HepG2 (cell line): Measurements from ENCODE around the gene PPP1R18. TPM values are rescaled to one million over a fixed set of nuclear protein-coding genes. Genes with fewer than 3 reads are reported as not detected.

Experiments used
- ATAD3A ChIP-seq: sonication (generic); formaldehyde crosslinking; IDR thresholded peaks from 2 replicates; pipeline ENCODE4 v1.4.0; 2020; ENCODE audit warnings: missing genetic modification reagents
- CEBPB ChIP-seq: IDR thresholded peaks from 2 replicates; pipeline ENCODE4 v1.6.1; 2011; ENCODE audit warnings: low read depth, low read length, improper control_type of control experiment, borderline replicate concordance
- ELF4 ChIP-seq: sonication (generic); formaldehyde crosslinking; IDR thresholded peaks from 2 replicates; pipeline ENCODE4 v1.5.0; 2020; ENCODE audit warnings: missing genetic modification reagents, mild to moderate bottlenecking, moderate library complexity, borderline replicate concordance
- HNRNPUL1 ChIP-seq: fragments of 200-400 bp; formaldehyde crosslinking; IDR thresholded peaks from 2 replicates; pipeline ENCODE4 v1.6.1; 2017; ENCODE audit warnings: low read depth, mild to moderate bottlenecking, low read length, moderate library complexity
- JARID2 ChIP-seq: sonication (generic); formaldehyde crosslinking; IDR thresholded peaks from 2 replicates; pipeline ENCODE4 v1.8.1; 2023; ENCODE audit warnings: missing genetic modification reagents, inconsistent platforms; ENCODE audit not compliant: insufficient replicate concordance
- KAT8 ChIP-seq: IDR thresholded peaks from 2 replicates; pipeline ENCODE4 v1.6.1; 2016; ENCODE audit warnings: missing genetic modification reagents, missing compliant biosample characterization
- KDM3A ChIP-seq: IDR thresholded peaks from 2 replicates; pipeline ENCODE4 v1.6.1; 2018; ENCODE audit warnings: low read depth, missing compliant biosample characterization
- POLR2G ChIP-seq: fragments of 200-400 bp; formaldehyde crosslinking; IDR thresholded peaks from 2 replicates; pipeline ENCODE4 v1.6.1; 2018; ENCODE audit warnings: mild to moderate bottlenecking, low read depth, low read length, moderate library complexity
- ZMYM2 ChIP-seq: sonication (generic); formaldehyde crosslinking; IDR thresholded peaks from 2 replicates; pipeline ENCODE4 v1.8.0; 2022; ENCODE audit warnings: mild to moderate bottlenecking, missing genetic modification reagents
- ZMYM4 ChIP-seq: sonication (generic); formaldehyde crosslinking; IDR thresholded peaks from 2 replicates; pipeline ENCODE4 v1.8.1; 2023; ENCODE audit warnings: mild to moderate bottlenecking, missing genetic modification reagents
- ZNF451 ChIP-seq: sonication (generic); formaldehyde crosslinking; IDR thresholded peaks from 2 replicates; pipeline ENCODE4 v1.5.0; 2020; ENCODE audit warnings: mild to moderate bottlenecking, missing genetic modification reagents
- ZNF484 ChIP-seq: sonication (generic); formaldehyde crosslinking; IDR thresholded peaks from 2 replicates; pipeline ENCODE4 v1.5.1; 2020; ENCODE audit warnings: mild to moderate bottlenecking, low read depth, missing genetic modification reagents, borderline replicate concordance
- ZNF496 ChIP-seq: sonication (generic); formaldehyde crosslinking; IDR thresholded peaks from 2 replicates; pipeline ENCODE4 v1.8.1; 2023; ENCODE audit warnings: mild to moderate bottlenecking, moderate library complexity, missing genetic modification reagents; ENCODE audit not compliant: insufficient replicate concordance
- ZNF569 ChIP-seq: sonication (generic); formaldehyde crosslinking; IDR thresholded peaks from 2 replicates; pipeline ENCODE4 v1.5.0; 2020; ENCODE audit warnings: mild to moderate bottlenecking, missing genetic modification reagents, moderate library complexity, borderline replicate concordance
- ZNF652 ChIP-seq: IDR thresholded peaks from 2 replicates; pipeline ENCODE4 v1.6.1; 2016; ENCODE audit warnings: low read depth, borderline replicate concordance
- polyA plus RNA-seq, 8 experiments: library from polyadenylated mRNA; depleted of rRNA in 3 of 8; stranded (reverse) in 7 of 8; unstranded in 1 of 8; fragments of >200 nt; fragmentation: Illumina TruSeq in 4 of 8; extraction: Trizol in 4 of 8; gene quantifications; 2 replicates each; pipeline versions ENCODE4 v1.2.1 to v1.2.3, GENCODE V29; 2011 to 2016; ENCODE audit warnings: low read depth in 4 of 8, missing spikeins in 1 of 8, mixed read lengths in 1 of 8; ENCODE audit not compliant: insufficient read depth in 1 of 8
- total RNA-seq, 5 experiments: library from RNA; depleted of rRNA; stranded (reverse); fragments of >200 nt; fragmentation: Illumina TruSeq; extraction: Trizol; gene quantifications; 2 replicates each; pipeline ENCODE4 v1.2.3, GENCODE V29; 2016; ENCODE audit warnings: low read depth in 1 of 5
- TF ChIP-seq, protein P1 (sequence below): sonication (generic); formaldehyde crosslinking; IDR thresholded peaks from 2 replicates; pipeline ENCODE4 v1.8.1; 2023; ENCODE audit warnings: mild to moderate bottlenecking, missing genetic modification reagents, borderline replicate concordance
- TF ChIP-seq, protein P2 (sequence below): sonication (generic); formaldehyde crosslinking; IDR thresholded peaks from 2 replicates; pipeline ENCODE4 v1.8.0; 2022; ENCODE audit warnings: low read depth, missing genetic modification reagents
- TF ChIP-seq, protein P3 (sequence below): sonication (generic); formaldehyde crosslinking; IDR thresholded peaks from 2 replicates; pipeline ENCODE4 v1.4.0; 2020; ENCODE audit warnings: missing genetic modification reagents
- TF ChIP-seq, protein P4 (sequence below): sonication (generic); formaldehyde crosslinking; IDR thresholded peaks from 2 replicates; pipeline ENCODE4 v1.4.0; 2020; ENCODE audit warnings: missing genetic modification reagents, borderline replicate concordance
- TF ChIP-seq, protein P5 (sequence below): sonication (generic); formaldehyde crosslinking; IDR thresholded peaks from 2 replicates; pipeline ENCODE4 v1.5.1; 2020; ENCODE audit warnings: missing genetic modification reagents, mild to moderate bottlenecking, borderline replicate concordance

Gene PPP1R18
- total and polyA plus RNA-seq, 2 of the 13 experiments (the other 11 are each of a cell fraction or from before 2014, with no cell fraction given), result 4.9 to 9.2 TPM

DNA sequence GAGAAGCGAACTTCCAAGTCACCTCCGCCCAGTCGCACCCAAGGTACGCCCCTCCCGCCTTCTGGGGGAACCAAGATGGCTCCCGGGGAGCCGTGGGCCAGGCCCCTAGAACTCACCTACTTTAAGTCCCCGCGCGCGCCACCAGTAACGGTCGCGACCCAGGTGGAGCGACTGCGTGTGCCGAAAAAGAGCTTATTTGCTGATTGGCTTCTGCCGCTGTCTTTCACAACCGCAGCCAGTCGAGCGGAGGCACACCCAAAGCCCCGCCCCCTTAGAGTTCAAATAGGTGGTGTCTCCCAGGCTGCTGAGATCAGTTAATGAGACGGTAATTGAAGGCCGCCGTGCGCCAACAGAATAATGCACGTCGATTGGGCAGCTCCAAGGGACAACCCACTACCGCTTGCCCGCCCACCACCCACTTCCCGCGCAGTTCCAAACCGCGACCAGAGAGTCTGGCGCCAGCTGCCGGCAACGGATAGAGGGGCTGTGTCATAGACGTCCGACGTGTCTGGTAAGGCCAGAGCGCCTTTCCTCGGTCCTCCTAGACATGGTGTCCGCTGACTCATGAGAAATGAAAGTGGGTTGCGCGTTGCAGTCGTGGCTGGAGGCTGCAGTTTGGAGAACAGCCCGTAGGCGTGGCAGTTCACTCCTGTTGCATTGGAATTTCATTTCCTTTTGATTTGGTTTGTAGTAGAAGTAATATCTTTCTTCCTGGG, 30.8 kb upstream of the PPP1R18 start, which contains the start of gene MDC1 (continued):
- TF ChIP-seq ZNF569 (CRISPR knock-in tag) (no peak; the same call in 1 of the 2 replicates), ATAD3A (CRISPR knock-in tag) (peak; percentile 24; the same call in 1 of the 2 replicates), ZMYM2 (CRISPR knock-in tag) (peak; percentile 95), ZNF652 (CRISPR knock-in tag) (0 out of 2 replicates have a peak, but pooled peaks have one; percentile 43), ZMYM4 (peak; percentile 99), KDM3A (CRISPR knock-in tag) (peak; percentile 96), ELF4 (CRISPR knock-in tag) (no peak), HNRNPUL1 (no peak), CEBPB (peak; percentile 40; the same call in 1 of the 2 replicates), ZNF496 (CRISPR knock-in tag) (no peak), JARID2 (CRISPR knock-in tag) (no peak), ZNF484 (no peak), POLR2G (peak; percentile 98), ZNF451 (CRISPR knock-in tag) (no peak), KAT8 (CRISPR knock-in tag) (peak; percentile 98)
- TF ChIP-seq, protein P1, sequence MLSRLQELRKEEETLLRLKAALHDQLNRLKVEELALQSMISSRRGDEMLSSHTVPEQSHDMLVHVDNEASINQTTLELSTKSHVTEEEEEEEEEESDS (CRISPR knock-in tag), result peak; percentile 97
- TF ChIP-seq, protein P2, sequence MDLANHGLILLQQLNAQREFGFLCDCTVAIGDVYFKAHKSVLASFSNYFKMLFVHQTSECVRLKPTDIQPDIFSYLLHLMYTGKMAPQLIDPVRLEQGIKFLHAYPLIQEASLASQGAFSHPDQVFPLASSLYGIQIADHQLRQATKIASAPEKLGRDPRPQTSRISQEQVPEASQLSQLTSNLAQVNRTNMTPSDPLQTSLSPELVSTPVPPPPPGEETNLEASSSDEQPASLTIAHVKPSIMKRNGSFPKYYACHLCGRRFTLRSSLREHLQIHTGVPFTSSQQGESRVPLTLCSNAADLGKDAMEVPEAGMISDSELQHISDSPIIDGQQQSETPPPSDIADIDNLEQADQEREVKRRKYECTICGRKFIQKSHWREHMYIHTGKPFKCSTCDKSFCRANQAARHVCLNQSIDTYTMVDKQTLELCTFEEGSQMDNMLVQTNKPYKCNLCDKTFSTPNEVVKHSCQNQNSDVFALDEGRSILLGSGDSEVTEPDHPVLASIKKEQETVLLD (CRISPR knock-in tag), result peak; percentile 91
- TF ChIP-seq, protein P3, sequence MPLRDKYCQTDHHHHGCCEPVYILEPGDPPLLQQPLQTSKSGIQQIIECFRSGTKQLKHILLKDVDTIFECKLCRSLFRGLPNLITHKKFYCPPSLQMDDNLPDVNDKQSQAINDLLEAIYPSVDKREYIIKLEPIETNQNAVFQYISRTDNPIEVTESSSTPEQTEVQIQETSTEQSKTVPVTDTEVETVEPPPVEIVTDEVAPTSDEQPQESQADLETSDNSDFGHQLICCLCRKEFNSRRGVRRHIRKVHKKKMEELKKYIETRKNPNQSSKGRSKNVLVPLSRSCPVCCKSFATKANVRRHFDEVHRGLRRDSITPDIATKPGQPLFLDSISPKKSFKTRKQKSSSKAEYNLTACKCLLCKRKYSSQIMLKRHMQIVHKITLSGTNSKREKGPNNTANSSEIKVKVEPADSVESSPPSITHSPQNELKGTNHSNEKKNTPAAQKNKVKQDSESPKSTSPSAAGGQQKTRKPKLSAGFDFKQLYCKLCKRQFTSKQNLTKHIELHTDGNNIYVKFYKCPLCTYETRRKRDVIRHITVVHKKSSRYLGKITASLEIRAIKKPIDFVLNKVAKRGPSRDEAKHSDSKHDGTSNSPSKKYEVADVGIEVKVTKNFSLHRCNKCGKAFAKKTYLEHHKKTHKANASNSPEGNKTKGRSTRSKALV (CRISPR knock-in tag), result peak; percentile 43; the same call in 1 of the 2 replicates
- TF ChIP-seq, protein P4, sequence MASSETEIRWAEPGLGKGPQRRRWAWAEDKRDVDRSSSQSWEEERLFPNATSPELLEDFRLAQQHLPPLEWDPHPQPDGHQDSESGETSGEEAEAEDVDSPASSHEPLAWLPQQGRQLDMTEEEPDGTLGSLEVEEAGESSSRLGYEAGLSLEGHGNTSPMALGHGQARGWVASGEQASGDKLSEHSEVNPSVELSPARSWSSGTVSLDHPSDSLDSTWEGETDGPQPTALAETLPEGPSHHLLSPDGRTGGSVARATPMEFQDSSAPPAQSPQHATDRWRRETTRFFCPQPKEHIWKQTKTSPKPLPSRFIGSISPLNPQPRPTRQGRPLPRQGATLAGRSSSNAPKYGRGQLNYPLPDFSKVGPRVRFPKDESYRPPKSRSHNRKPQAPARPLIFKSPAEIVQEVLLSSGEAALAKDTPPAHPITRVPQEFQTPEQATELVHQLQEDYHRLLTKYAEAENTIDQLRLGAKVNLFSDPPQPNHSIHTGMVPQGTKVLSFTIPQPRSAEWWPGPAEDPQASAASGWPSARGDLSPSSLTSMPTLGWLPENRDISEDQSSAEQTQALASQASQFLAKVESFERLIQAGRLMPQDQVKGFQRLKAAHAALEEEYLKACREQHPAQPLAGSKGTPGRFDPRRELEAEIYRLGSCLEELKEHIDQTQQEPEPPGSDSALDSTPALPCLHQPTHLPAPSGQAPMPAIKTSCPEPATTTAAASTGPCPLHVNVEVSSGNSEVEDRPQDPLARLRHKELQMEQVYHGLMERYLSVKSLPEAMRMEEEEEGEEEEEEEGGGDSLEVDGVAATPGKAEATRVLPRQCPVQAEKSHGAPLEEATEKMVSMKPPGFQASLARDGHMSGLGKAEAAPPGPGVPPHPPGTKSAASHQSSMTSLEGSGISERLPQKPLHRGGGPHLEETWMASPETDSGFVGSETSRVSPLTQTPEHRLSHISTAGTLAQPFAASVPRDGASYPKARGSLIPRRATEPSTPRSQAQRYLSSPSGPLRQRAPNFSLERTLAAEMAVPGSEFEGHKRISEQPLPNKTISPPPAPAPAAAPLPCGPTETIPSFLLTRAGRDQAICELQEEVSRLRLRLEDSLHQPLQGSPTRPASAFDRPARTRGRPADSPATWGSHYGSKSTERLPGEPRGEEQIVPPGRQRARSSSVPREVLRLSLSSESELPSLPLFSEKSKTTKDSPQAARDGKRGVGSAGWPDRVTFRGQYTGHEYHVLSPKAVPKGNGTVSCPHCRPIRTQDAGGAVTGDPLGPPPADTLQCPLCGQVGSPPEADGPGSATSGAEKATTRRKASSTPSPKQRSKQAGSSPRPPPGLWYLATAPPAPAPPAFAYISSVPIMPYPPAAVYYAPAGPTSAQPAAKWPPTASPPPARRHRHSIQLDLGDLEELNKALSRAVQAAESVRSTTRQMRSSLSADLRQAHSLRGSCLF (CRISPR knock-in tag), result no peak
- TF ChIP-seq, protein P5, sequence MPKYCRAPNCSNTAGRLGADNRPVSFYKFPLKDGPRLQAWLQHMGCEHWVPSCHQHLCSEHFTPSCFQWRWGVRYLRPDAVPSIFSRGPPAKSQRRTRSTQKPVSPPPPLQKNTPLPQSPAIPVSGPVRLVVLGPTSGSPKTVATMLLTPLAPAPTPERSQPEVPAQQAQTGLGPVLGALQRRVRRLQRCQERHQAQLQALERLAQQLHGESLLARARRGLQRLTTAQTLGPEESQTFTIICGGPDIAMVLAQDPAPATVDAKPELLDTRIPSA, result peak; percentile 72; the same call in 1 of the 2 replicates
